Pons (tissue), 1 donor: ENCODE results near the gene CD34.
"Not testable (repeated sequence)": the region's sequence is repeated elsewhere in the genome, so short reads cannot be mapped to it uniquely, and the experiment has no call there.

Experiments
- DNase-seq: peaks from one replicate; pipeline ENCODE4 v3.0.0-alpha.2; 2016; ENCODE audit warnings: low spot score

Gene CD34

GRCh38 chr1:207898836-207899235 is 12.1 kb downstream of the CD34 start:
- no peak for DNase-seq

- no peak for DNase-seq
Observed at GRCh38 chr1:207898260-207898659, 12.7 kb downstream of the CD34 start.

- no peak for DNase-seq
Observed at GRCh38 chr1:207897188-207897587, 13.7 kb downstream of the CD34 start.

- no peak for DNase-seq
Observed at GRCh38 chr1:207896547-207896946, 14.4 kb downstream of the CD34 start.

GRCh38 chr1:207894704-207895103 is 16.2 kb downstream of the CD34 start:
- no peak for DNase-seq

GRCh38 chr1:207893737-207894582 is 17.0 kb downstream of the CD34 start:
- no peak for DNase-seq

- no peak for DNase-seq
Observed at GRCh38 chr1:207892764-207893163, 18.2 kb downstream of the CD34 start.

GRCh38 chr1:207891148-207891547 is 19.8 kb downstream of the CD34 start:
- no peak for DNase-seq

- peak; percentile 77 for DNase-seq
Observed at GRCh38 chr1:207890136-207890738, 20.7 kb downstream of the CD34 start.

- no peak for DNase-seq
Observed at GRCh38 chr1:207888652-207889051, 22.3 kb downstream of the CD34 start.

GRCh38 chr1:207887542-207888201 is 23.3 kb downstream of the CD34 start:
- DNase-seq = no peak

GRCh38 chr1:207886227-207886626 is 24.7 kb downstream of the CD34 start:
- DNase-seq = no peak

GRCh38 chr1:207885129-207886032 is 25.5 kb downstream of the CD34 start:
- peak; percentile 91 for DNase-seq

GRCh38 chr1:207884266-207885029 is 26.5 kb downstream of the CD34 start:
- no peak for DNase-seq

- no peak for DNase-seq
Observed at GRCh38 chr1:207883660-207884250, 27.2 kb downstream of the CD34 start.

GRCh38 chr1:207883104-207883651 is 27.7 kb downstream of the CD34 start:
- DNase-seq = peak; percentile 56

GRCh38 chr1:207882692-207883091 is 28.2 kb downstream of the CD34 start:
- no peak for DNase-seq

GRCh38 chr1:207878939-207879338 is 32.0 kb downstream of the CD34 start:
- DNase-seq = no peak

GRCh38 chr1:207877914-207878313 is 33.0 kb downstream of the CD34 start:
- not testable (repeated sequence) for DNase-seq

GRCh38 chr1:207876131-207876530 is 34.8 kb downstream of the CD34 start:
- no peak for DNase-seq
